Measurements from ENCODE around the gene NBEA. TPM values are rescaled to one million over a fixed set of nuclear protein-coding genes. Genes with fewer than 3 reads are reported as not detected.

The NBEA gene
- total and polyA plus RNA-seq, 3 experiments from 2014 or later = 0.14 to 0.24 (median 0.20) TPM

DNA sequence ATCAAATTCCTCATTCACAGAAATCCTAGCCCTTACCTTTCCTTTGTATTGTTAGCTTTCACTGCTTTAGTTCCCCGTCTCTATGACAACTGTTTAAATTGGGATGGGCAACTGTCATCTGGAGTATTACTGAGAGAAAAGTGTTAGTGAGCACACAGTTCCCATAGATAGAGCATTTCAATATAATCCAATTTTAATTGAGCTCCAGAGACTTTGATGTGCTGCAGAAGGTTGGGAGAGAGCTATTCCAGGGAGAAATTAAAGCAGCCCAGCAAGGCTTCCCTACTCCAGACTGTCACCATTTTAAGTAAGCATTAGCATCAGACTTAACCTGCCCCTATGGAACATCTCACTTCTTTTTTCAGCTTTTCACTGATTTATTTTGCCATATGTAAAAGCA is 589.5 kb downstream of the NBEA start:
- no peaks in the 10 kb centered on the region for H3K27me3 Mint-ChIP-seq
- no peak overlapping the region for H3K27ac ChIP-seq (ENCODE audit: low read depth, low read length)
- H3K4me3 ChIP-seq (ENCODE audit: low read length) = no peak overlapping the region
- H3K4me1 ChIP-seq (ENCODE audit: insufficient read depth, low read length) = no peaks in the 10 kb centered on the region
- H3K4me1 Mint-ChIP-seq = no peaks in the 10 kb centered on the region
- H3K9me3 ChIP-seq (ENCODE audit: low read length) = no peaks in the 10 kb centered on the region
- peaks cover 0 to 11% (median 3%) of the 10 kb centered on the region in 5 donors for H3K9me3 Mint-ChIP-seq
- no peaks in the 10 kb centered on the region for H3K27me3 ChIP-seq (ENCODE audit: insufficient read depth, low read length, poor library complexity, severe bottlenecking)
- POLR2A ChIA-PET = no interaction called here
- no peak overlapping the region for H3K27ac Mint-ChIP-seq
- no peaks in the 10 kb centered on the region for H3K36me3 ChIP-seq (ENCODE audit: insufficient read depth, low read length)
- DNase-seq = no peak
- no peaks in the 10 kb centered on the region for H3K36me3 Mint-ChIP-seq
- CTCF ChIA-PET = no interaction called here
- no peak overlapping the region for H3K4me3 Mint-ChIP-seq

DNA sequence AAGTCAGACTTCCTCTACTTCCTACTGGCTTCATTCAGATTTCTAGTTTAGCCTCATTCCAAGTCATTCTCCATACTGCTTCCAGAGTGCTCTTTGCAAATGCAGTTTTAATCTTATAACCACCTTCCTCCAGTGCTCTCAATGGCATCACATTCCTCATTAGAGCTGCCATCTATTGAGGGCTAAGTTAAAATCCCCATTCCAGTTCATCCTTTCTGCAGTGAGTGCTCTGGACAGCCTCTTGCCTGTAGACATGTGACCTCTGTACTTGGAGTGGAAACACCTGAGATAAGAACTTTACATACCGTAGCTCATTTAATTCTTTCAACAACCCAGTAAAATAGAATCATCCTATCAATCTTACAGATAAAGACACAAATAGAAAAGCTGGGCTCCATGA is 592.3 kb downstream of the NBEA start:
- CTCF ChIA-PET = no interaction called here
- Mint-ChIP-seq H3K36me3 (peaks cover 0 to 3% (median 0%) of the 10 kb centered on the region in 3 donors), H3K4me1 (no peaks in the 10 kb centered on the region), H3K27me3 (no peaks in the 10 kb centered on the region), H3K9me3 (peaks cover 0 to 7% (median 2%) of the 10 kb centered on the region in 5 donors), H3K4me3 (no peak overlapping the region), H3K27ac (no peak overlapping the region)
- POLR2A ChIA-PET = no interaction called here
- no peaks in the 10 kb centered on the region for H3K27me3 ChIP-seq (ENCODE audit: insufficient read depth, low read length, poor library complexity, severe bottlenecking)
- H3K27ac ChIP-seq (ENCODE audit: low read depth, low read length) = no peak overlapping the region
- H3K4me3 ChIP-seq (ENCODE audit: low read length) = no peak overlapping the region
- H3K36me3 ChIP-seq (ENCODE audit: insufficient read depth, low read length) = no peaks in the 10 kb centered on the region
- no peaks in the 10 kb centered on the region for H3K4me1 ChIP-seq (ENCODE audit: insufficient read depth, low read length)
- no peaks in the 10 kb centered on the region for H3K9me3 ChIP-seq (ENCODE audit: low read length)
- no peak for DNase-seq

DNA sequence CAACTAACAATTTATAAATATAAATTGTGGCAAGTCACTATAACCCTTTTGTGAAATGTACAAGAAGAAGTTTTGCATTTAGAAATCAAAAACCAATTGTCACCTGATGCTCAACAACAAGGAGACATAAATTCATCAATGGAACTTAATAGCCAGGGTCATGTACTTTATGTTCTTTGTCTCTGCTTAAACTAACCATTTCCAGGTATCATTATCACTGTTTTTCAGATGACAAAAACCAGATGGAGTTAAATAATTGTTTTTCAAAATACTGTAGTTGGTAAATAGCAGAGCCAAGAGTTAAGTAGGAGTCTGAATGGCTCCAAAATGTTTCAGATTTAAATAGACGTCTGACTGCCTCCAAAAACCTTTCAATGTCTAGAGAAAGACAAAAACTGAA is 606.7 kb downstream of the NBEA start:
- Histone ChIP-seq H3K4me1 (ENCODE audit: insufficient read depth, low read length) (no peaks in the 10 kb centered on the region), H3K4me3 (ENCODE audit: low read length) (no peak overlapping the region), H3K27me3 (ENCODE audit: insufficient read depth, low read length, poor library complexity, severe bottlenecking) (no peaks in the 10 kb centered on the region), H3K9me3 (ENCODE audit: low read length) (no peaks in the 10 kb centered on the region), H3K36me3 (ENCODE audit: insufficient read depth, low read length) (no peaks in the 10 kb centered on the region), H3K27ac (ENCODE audit: low read depth, low read length) (no peak overlapping the region)
- Mint-ChIP-seq H3K9me3 (peaks cover 1 to 19% (median 2%) of the 10 kb centered on the region in 5 donors), H3K27ac (no peak overlapping the region), H3K4me1 (no peaks in the 10 kb centered on the region), H3K36me3 (no peaks in the 10 kb centered on the region), H3K4me3 (no peak overlapping the region), H3K27me3 (no peaks in the 10 kb centered on the region)
- POLR2A ChIA-PET = no interaction called here
- CTCF ChIA-PET = no interaction called here
- DNase-seq = no peak

DNA sequence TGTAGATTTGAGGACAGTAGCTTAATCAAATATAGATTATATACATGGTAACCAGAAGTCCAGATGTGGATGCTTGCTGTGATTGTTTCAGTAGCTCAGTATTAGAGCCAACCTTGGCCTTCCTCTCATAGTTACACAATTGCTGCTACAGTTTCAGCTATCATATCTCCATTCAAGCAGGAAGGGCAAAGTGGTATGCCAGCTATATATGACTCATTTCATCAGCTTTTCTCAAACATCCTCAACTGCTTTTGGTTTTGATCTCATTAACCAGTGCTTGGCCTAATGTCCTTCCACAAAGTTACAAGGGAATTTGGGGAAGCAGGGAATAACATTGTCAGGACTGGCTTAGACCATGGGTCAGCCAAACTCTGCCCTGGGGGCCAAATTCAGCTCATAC is 607.4 kb downstream of the NBEA start:
- ChIA-PET POLR2A (no interaction called here), CTCF (no interaction called here)
- no peaks in the 10 kb centered on the region for H3K36me3 Mint-ChIP-seq

DNA sequence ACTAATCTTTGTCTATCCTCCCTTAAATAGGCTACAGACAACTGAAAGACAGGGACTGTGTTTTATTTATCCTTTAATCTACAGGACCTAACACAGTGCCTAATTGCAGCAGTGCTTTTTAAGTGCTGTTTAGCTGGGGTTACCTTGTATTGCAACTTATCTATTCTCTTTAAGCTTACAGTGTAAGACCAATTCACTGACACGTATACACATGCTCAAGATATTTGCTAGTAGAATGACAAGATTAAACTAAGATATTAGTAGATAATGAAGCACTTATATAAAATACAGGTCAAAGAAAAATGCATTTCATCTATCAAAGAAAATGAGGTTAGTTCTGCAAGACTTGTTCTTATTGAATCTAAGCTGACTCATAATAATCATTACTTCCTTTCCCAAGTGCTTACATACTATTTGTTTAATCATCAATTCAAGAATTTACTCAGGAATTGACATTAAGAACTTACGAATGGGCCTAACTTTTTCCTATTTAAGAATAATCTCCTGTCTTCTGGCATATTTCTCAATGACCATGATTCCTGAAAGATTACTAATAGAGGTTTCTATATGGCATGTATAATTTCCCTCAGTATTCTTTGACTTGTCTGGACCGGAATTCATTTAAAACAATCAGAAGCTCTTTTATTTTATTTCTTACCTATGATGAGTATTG is 610.2 kb downstream of the NBEA start:
- ChIA-PET CTCF (no interaction called here), POLR2A (no interaction called here)
- H3K4me3 ChIP-seq (ENCODE audit: low read length) = no peak overlapping the region
- no peaks in the 10 kb centered on the region for H3K4me1 ChIP-seq (ENCODE audit: insufficient read depth, low read length)
- H3K9me3 ChIP-seq (ENCODE audit: low read length) = no peaks in the 10 kb centered on the region
- DNase-seq = no peak
- Mint-ChIP-seq H3K9me3 (peaks cover 0 to 12% (median under 1%) of the 10 kb centered on the region in 5 donors), H3K36me3 (no peaks in the 10 kb centered on the region), H3K4me1 (no peaks in the 10 kb centered on the region), H3K4me3 (no peak overlapping the region), H3K27me3 (no peaks in the 10 kb centered on the region), H3K27ac (no peak overlapping the region)
- H3K27ac ChIP-seq (ENCODE audit: low read depth, low read length) = no peak overlapping the region
- no peaks in the 10 kb centered on the region for H3K36me3 ChIP-seq (ENCODE audit: insufficient read depth, low read length)
- H3K27me3 ChIP-seq (ENCODE audit: insufficient read depth, low read length, poor library complexity, severe bottlenecking) = no peaks in the 10 kb centered on the region

More for the DNA sequence above, 607.4 kb downstream of the NBEA start:
- H3K27ac ChIP-seq (ENCODE audit: low read depth, low read length) = no peak overlapping the region
- H3K9me3 ChIP-seq (ENCODE audit: low read length) = no peaks in the 10 kb centered on the region
- peaks cover 1 to 19% (median 2%) of the 10 kb centered on the region in 5 donors for H3K9me3 Mint-ChIP-seq
- DNase-seq = no peak
- no peaks in the 10 kb centered on the region for H3K4me1 Mint-ChIP-seq
- no peaks in the 10 kb centered on the region for H3K27me3 Mint-ChIP-seq
- no peak overlapping the region for H3K4me3 Mint-ChIP-seq
- no peaks in the 10 kb centered on the region for H3K36me3 ChIP-seq (ENCODE audit: insufficient read depth, low read length)
- H3K4me1 ChIP-seq (ENCODE audit: insufficient read depth, low read length) = no peaks in the 10 kb centered on the region
- H3K4me3 ChIP-seq (ENCODE audit: low read length) = no peak overlapping the region
- H3K27me3 ChIP-seq (ENCODE audit: insufficient read depth, low read length, poor library complexity, severe bottlenecking) = no peaks in the 10 kb centered on the region
- H3K27ac Mint-ChIP-seq = no peak overlapping the region

DNA sequence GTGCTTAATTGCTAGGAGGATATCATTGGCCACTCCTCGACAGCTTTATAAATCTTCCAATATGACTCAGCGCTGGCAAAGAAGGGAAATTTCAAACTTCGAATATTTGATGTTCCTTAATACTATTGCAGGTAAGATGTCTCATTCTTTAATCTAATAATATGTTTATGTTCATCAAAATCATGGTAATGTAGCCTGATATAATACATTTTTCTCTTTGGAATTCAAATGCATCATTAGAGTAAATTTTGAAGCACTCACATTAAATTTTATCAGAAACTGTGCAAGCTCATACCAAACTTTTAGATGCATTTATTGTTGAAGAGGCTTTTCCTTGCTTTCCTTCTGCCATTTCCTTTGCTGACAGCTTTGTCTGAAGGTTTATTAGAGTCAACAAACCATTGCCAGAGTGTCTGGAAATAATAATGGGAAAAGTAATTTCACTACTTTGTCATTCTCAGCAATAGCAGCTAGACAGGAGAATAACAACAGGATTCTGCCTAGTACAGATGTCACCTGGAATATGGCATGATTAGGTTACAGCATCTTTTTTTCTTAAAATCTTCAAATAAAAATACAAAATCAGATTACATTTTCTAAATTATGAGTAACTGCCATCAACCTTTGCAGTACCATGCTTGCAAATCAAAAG is 613.0 kb downstream of the NBEA start:
- Histone ChIP-seq H3K27me3 (ENCODE audit: insufficient read depth, low read length, poor library complexity, severe bottlenecking) (no peaks in the 10 kb centered on the region), H3K9me3 (ENCODE audit: low read length) (no peaks in the 10 kb centered on the region), H3K36me3 (ENCODE audit: insufficient read depth, low read length) (no peaks in the 10 kb centered on the region), H3K4me3 (ENCODE audit: low read length) (no peak overlapping the region), H3K27ac (ENCODE audit: low read depth, low read length) (no peak overlapping the region), H3K4me1 (ENCODE audit: insufficient read depth, low read length) (no peaks in the 10 kb centered on the region)
- Mint-ChIP-seq H3K4me3 (no peak overlapping the region), H3K27ac (no peak overlapping the region), H3K4me1 (no peaks in the 10 kb centered on the region), H3K27me3 (no peaks in the 10 kb centered on the region), H3K9me3 (peaks cover 0 to 9% (median 0%) of the 10 kb centered on the region in 5 donors), H3K36me3 (no peaks in the 10 kb centered on the region)
- no peak for DNase-seq
- CTCF ChIA-PET = no interaction called here
- POLR2A ChIA-PET = no interaction called here

DNA sequence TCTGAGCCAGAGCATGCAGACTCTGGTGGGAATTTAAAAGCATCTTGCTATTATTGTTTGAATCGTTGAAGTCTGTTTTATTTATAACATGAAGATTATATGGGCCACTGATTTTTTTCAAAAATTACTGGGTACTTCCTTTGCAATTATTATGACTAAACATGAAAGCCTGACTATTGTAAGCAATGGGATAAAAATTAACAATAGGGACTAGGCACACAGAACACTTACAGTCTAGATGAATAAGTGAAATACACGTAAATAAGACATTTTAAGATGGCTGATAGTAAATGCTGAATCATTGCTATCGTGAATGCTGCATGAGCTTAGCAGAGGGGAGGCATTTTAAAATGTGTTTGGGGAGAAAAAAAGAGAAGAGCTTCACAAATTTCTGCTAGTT is 615.4 kb downstream of the NBEA start:
- no peaks in the 10 kb centered on the region for H3K4me1 Mint-ChIP-seq

DNA sequence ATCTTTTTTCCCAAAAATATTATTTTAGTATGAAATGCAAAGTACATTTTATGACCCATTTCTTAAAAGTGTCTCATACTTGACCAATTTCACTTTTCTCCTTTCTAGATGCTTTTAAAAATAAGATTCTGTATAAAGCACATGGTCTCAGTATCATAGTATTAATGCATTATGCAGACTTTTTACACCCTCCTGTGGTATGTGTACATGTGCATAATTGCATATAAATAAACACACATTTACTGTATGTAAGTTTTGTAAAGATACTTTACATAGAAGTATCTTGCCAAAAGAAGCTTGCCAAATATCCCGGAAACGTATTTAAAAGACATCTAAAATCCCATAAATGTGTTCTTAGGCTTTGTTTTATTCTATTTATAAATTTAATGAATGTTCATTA is 619.5 kb downstream of the NBEA start:
- ChIA-PET POLR2A (no interaction called here), CTCF (no interaction called here)
- no peak overlapping the region for H3K4me3 ChIP-seq (ENCODE audit: low read length)
- H3K27ac ChIP-seq (ENCODE audit: low read depth, low read length) = no peak overlapping the region
- Mint-ChIP-seq H3K9me3 (peaks cover 0 to 2% (median 0%) of the 10 kb centered on the region in 5 donors), H3K36me3 (peaks cover 0 to 2% (median 0%) of the 10 kb centered on the region in 3 donors), H3K4me3 (no peak overlapping the region), H3K27me3 (no peaks in the 10 kb centered on the region), H3K27ac (no peak overlapping the region), H3K4me1 (no peaks in the 10 kb centered on the region)
- no peaks in the 10 kb centered on the region for H3K9me3 ChIP-seq (ENCODE audit: low read length)
- H3K27me3 ChIP-seq (ENCODE audit: insufficient read depth, low read length, poor library complexity, severe bottlenecking) = no peaks in the 10 kb centered on the region
- H3K36me3 ChIP-seq (ENCODE audit: insufficient read depth, low read length) = no peaks in the 10 kb centered on the region
- no peak for DNase-seq
- no peaks in the 10 kb centered on the region for H3K4me1 ChIP-seq (ENCODE audit: insufficient read depth, low read length)

More for the DNA sequence above, 615.4 kb downstream of the NBEA start:
- Histone ChIP-seq H3K27ac (ENCODE audit: low read depth, low read length) (no peak overlapping the region), H3K9me3 (ENCODE audit: low read length) (no peaks in the 10 kb centered on the region), H3K4me3 (ENCODE audit: low read length) (no peak overlapping the region), H3K4me1 (ENCODE audit: insufficient read depth, low read length) (no peaks in the 10 kb centered on the region), H3K36me3 (ENCODE audit: insufficient read depth, low read length) (no peaks in the 10 kb centered on the region), H3K27me3 (ENCODE audit: insufficient read depth, low read length, poor library complexity, severe bottlenecking) (no peaks in the 10 kb centered on the region)
- H3K27me3 Mint-ChIP-seq = no peaks in the 10 kb centered on the region
- no peaks in the 10 kb centered on the region for H3K36me3 Mint-ChIP-seq
- DNase-seq = no peak
- no peak overlapping the region for H3K27ac Mint-ChIP-seq
- H3K9me3 Mint-ChIP-seq = peaks cover 0 to 8% (median 0%) of the 10 kb centered on the region in 5 donors
- H3K4me3 Mint-ChIP-seq = no peak overlapping the region
- ChIA-PET CTCF (no interaction called here), POLR2A (no interaction called here)

Measured in CD8-positive, alpha-beta memory T cell (primary cell).